GM10248 (cell line): ENCODE measurements around the gene KIAA1217.

ENCODE experiments used
- CTCF ChIA-PET: fragments of 300-600 bp; sonication (Branson Sonifier 250); formaldehyde crosslinking; extraction: SDS; loops from one replicate; lab custom pipeline; 2021; ENCODE audit warnings: antibody characterized with exemption; lab: Yijun Ruan, JAX
- POLR2A ChIA-PET: fragments of 350-650 bp; sonication (Branson Sonifier 250); formaldehyde crosslinking; extraction: SDS; loops from one replicate; lab custom pipeline; 2020; ENCODE audit warnings: antibody characterized with exemption; lab: Yijun Ruan, JAX
- DNase-seq: peaks from one replicate; pipeline ENCODE4 v3.0.0; 2012; ENCODE audit errors: extremely low spot score
- TF ChIP-seq, protein P1 (sequence below): IDR thresholded peaks from 2 replicates; pipeline ENCODE4 v1.5.1; 2012; ENCODE audit warnings: mild to moderate bottlenecking, low read depth; ENCODE audit errors: extremely low read depth, missing control alignments, control extremely low read depth

KIAA1217 gene

DNA sequence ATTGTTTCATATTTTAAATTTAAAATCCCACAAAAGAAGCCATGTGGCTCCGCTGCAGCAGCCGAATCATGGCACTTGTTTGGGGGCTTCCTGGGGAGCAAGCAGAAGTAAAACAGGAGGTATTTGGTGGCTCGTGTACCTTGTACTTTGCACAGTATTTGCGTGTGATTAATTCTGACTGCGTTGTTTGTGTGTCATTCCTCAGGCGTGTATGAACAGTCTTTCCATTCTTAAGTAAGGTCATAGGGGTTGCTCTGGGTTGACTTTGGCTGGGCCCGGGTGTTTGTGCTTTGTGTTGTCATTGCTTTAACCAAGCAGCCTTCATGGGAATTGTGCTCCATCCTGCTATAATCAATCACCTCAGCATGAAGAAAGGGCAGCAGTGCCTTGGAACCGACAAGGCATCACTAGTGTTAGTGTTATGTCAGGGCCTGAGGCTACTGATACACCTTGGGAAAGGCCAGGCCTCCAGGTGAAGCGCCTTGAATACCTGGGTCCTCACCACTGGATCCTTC lies 332.4 kb downstream of the KIAA1217 start:
- ChIA-PET POLR2A (no interaction called here), CTCF (no interaction called here)
- no peak for DNase-seq
- TF ChIP-seq, protein P1, sequence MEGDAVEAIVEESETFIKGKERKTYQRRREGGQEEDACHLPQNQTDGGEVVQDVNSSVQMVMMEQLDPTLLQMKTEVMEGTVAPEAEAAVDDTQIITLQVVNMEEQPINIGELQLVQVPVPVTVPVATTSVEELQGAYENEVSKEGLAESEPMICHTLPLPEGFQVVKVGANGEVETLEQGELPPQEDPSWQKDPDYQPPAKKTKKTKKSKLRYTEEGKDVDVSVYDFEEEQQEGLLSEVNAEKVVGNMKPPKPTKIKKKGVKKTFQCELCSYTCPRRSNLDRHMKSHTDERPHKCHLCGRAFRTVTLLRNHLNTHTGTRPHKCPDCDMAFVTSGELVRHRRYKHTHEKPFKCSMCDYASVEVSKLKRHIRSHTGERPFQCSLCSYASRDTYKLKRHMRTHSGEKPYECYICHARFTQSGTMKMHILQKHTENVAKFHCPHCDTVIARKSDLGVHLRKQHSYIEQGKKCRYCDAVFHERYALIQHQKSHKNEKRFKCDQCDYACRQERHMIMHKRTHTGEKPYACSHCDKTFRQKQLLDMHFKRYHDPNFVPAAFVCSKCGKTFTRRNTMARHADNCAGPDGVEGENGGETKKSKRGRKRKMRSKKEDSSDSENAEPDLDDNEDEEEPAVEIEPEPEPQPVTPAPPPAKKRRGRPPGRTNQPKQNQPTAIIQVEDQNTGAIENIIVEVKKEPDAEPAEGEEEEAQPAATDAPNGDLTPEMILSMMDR: no peak

DNA sequence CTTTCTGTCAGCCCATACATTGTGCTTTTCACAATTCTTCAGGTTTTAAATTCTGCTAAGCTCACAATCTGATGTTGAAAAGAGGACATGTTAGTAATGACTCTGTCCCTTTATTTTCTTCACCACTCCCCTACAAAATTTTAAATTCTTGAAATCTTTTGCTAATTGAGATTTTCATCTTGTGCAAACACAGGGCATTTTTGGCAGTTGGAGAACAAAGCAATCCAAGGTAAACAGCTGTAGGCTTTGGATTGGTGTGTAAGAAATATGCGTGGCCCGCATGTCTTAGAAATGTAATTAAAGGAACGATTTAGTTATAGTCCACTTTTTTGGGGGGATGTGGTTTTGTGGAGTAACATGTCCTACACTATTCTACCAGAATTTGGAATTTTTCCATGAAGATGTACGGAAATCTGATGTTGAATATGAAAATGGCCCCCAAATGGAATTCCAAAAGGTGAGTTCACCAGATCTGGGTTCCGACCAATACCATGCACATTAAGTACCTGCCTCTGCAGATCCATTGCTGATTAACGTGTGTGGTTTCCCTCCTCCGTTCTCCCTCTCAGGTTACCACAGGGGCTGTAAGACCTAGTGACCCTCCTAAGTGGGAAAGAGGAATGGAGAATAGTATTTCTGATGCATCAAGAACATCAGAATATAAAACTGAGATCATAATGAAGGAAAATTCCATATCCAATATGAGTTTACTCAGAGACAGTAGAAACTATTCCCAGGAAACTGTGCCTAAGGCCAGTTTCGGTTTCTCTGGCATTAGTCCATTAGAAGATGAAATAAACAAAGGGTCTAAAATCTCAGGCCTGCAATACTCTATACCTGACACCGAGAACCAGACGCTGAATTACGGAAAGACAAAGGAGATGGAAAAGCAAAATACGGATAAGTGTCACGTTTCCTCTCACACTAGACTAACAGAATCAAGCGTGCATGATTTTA lies 333.7 kb downstream of the KIAA1217 start:
- ChIA-PET CTCF (interaction anchor here (0.8 kb wide), 1 partner anchor 24 kb away, joined by 3 read pairs; no protein-coding TSS in a partner anchor), POLR2A (no interaction called here)
- TF ChIP-seq, protein P1: no peak

DNA sequence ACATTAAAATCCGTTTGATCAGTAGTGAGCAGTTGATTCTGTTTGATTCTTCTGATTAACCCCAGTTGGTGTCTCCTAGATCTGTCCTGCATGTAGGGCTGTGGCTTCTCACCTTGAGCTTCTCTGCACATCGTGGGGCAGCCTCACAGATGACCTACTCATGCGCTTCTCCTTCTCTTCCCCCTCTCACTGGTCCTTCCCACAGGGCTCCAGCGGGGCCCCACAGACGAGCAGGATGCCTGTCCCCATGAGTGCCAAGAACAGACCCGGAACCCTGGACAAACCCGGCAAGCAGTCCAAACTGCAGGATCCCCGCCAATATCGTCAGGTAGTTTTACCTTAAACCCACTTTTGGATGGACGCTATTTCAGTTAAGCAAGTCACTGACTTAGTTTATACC lies 335.8 kb downstream of the KIAA1217 start:
- no peak for DNase-seq
- ChIA-PET POLR2A (no interaction called here), CTCF (interaction anchor here (0.7 to 1.0 kb wide), 2 partner anchors 9 to 12 kb away, joined by 3 read pairs; no protein-coding TSS in a partner anchor)

More for the DNA sequence above, 333.7 kb downstream of the KIAA1217 start:
- DNase-seq: no peak

DNA sequence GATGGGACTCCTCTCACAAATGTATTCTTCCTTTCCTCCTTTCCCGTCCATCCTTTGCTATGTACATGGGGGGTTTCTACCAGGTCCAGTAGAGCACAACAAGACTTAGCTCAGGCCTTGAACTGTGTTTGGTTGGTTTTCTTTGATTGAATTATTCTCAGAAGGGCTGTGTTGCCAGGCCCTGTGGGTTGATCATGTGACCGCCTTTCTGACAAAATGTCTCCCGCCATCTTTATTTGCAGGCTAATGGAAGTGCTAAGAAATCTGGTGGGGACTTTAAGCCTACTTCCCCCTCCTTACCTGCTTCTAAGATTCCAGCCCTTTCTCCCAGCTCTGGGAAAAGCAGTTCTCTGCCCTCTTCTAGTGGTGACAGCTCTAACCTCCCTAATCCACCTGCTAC lies 336.6 kb downstream of the KIAA1217 start:
- ChIA-PET CTCF (interaction anchor here (1.0 to 1.7 kb wide), 3 partner anchors 8 to 26 kb away, joined by 4 to 5 read pairs (median 4); no protein-coding TSS in a partner anchor), POLR2A (no interaction called here)
- no peak for DNase-seq
- TF ChIP-seq, protein P1: no peak

More for the DNA sequence above, 335.8 kb downstream of the KIAA1217 start:
- TF ChIP-seq, protein P1: no peak

DNA sequence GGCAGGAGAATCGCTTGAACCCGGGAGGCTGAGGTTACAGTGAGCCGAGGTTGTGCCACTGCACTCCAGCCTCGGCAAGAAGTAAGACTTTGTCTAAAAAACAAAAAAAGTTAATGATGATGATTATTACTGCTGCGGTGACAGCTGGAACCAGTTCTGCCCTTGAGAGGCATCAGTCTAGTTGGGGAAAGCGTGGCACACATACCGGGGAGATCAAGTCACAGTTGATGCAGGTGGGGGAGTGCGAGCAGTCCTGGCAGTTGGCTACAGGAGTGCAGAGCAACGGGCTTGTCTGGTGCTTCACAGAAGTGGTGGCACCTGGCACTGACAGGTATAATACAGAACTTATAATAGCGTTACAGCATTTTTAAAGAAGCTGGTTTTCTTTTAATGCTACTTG lies 341.7 kb downstream of the KIAA1217 start:
- no peak for DNase-seq
- POLR2A ChIA-PET: no interaction called here
- TF ChIP-seq, protein P1: no peak
- CTCF ChIA-PET: interaction anchor here (0.9 kb wide), 1 partner anchor 10 kb away, joined by 3 read pairs; no protein-coding TSS in a partner anchor

DNA sequence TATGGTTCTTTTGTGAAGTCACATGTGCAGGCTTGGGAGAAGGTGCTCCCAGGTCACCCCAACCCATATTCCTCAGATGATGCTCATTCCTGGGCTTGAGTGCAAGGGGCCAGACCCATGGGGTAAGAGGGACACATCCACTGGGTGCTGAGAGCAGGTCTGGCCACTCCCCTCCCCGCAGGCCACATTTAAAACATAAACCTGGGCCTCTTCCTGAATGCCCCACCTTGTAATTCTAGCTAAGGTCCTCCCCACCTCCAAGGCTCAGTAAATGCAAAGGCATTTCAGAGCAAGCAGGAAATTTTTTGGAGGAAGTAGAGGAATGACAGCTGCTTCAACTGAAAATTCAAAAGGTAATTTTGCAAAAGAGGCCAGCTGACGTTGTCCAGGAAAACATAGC lies 342.2 kb downstream of the KIAA1217 start:
- CTCF ChIA-PET: interaction anchor here (0.9 kb wide), 1 partner anchor 9 kb away, joined by 3 read pairs; no protein-coding TSS in a partner anchor
- POLR2A ChIA-PET: no interaction called here
- DNase-seq: no peak
- TF ChIP-seq, protein P1: no peak
